K562 (cell line): Measurements from ENCODE around the gene CPED1. TPM values are rescaled to one million over a fixed set of nuclear protein-coding genes. Genes with fewer than 3 reads are reported as not detected.

Source experiments
- ATAC-seq: fragments of 200-7000 bp; cut with Tn5 transposase; 3 replicates; pipeline ENCODE4 v1.9.1; 2020; ENCODE audit warnings: moderate library complexity
- BruUV-seq: library from RNA; stranded (reverse); fragments of 400-500 nt; replicated peaks from 2 replicates; lab custom pipeline; 2021; lab: Mats Ljungman, UMichigan
- CTCF ChIA-PET: fragments of 300-600 bp; formaldehyde crosslinking; extraction: SDS; loops from one replicate; lab custom pipeline; 2021; ENCODE audit warnings: low intra/inter-chr PET ratio; lab: Yijun Ruan, JAX
- POLR2A ChIA-PET: fragments of 300-600, 350-650 bp; sonication (Branson Sonifier 250); formaldehyde crosslinking; extraction: SDS; loops from one replicate; lab custom pipeline; 2021; ENCODE audit warnings: antibody characterized with exemption, inconsistent platforms; lab: Yijun Ruan, JAX
- DNase-seq, 4 experiments: peaks; one replicate each; pipeline versions ENCODE4 v3.0.0 to v3.0.0-alpha.2; 2011 to 2018; ENCODE audit warnings: low spot score in 3 of 4, mixed read lengths in 3 of 4; ENCODE audit errors: extremely low read depth in 1 of 4
- FAIRE-seq: peaks from 2 replicates; lab custom pipeline; 2011; peaks lifted over from hg19 to GRCh38; lab: Jason Lieb, UNC
- H2AFZ ChIP-seq: 2 replicates; pipeline ENCODE4 v1.6.0; 2011; ENCODE audit warnings: low read depth, low read length, control low read depth, inconsistent platforms
- H3K27ac ChIP-seq: fragments of 200-600 bp; 3 replicates; pipeline ENCODE4 v1.8.0; 2011; ENCODE audit warnings: low read depth, mild to moderate bottlenecking, control low read depth, inconsistent platforms, low read length, moderate library complexity, mixed read lengths; ENCODE audit errors: extremely low read depth
- H3K27me3 ChIP-seq, 2 experiments: fragments of 300-600 bp in 1 of 2; 2 replicates in 1 of 2; 3 replicates in 1 of 2; pipeline versions ENCODE4 v1.6.0 to v1.8.0; 2011; ENCODE audit warnings: inconsistent platforms in 2 of 2, low read length in 2 of 2, mild to moderate bottlenecking in 1 of 2, mixed read lengths in 1 of 2, moderate library complexity in 1 of 2; ENCODE audit not compliant: control insufficient read depth in 2 of 2, insufficient read depth in 2 of 2
- H3K36me3 ChIP-seq: fragments of 300-600 bp; 3 replicates; pipeline ENCODE4 v1.8.0; 2011; ENCODE audit warnings: mild to moderate bottlenecking, low read length, inconsistent platforms; ENCODE audit not compliant: control insufficient read depth, insufficient read depth
- H3K4me1 ChIP-seq, 2 experiments: fragments of 200-600 bp in 1 of 2; replicated peaks in 1 of 2; 2 replicates in 1 of 2; 3 replicates in 1 of 2; pipeline versions ENCODE4 v1.5.1 to v1.8.0; 2011; ENCODE audit warnings: inconsistent platforms in 2 of 2, low read length in 2 of 2, mild to moderate bottlenecking in 1 of 2, mixed read lengths in 1 of 2, moderate library complexity in 1 of 2; ENCODE audit not compliant: control insufficient read depth in 2 of 2, insufficient read depth in 2 of 2
- H3K4me2 ChIP-seq: 2 replicates; pipeline ENCODE4 v1.6.1; 2011; ENCODE audit warnings: low read length, control low read depth, inconsistent platforms, mixed read lengths; ENCODE audit not compliant: insufficient read depth
- H3K4me3 ChIP-seq: fragments of 200-600 bp; sonication (generic), shearing (Covaris generic); 2 replicates; pipeline ENCODE4 v1.5.1; 2016; ENCODE audit warnings: control low read depth, inconsistent platforms
- H3K79me2 ChIP-seq: fragments of 200-600 bp; 3 replicates; pipeline ENCODE4 v1.8.0; 2011; ENCODE audit warnings: low read length, inconsistent platforms; ENCODE audit not compliant: control insufficient read depth, insufficient read depth
- H3K9ac ChIP-seq, 2 experiments: 2 replicates each; pipeline versions ENCODE4 v1.6.0 to v1.6.1; 2011; ENCODE audit warnings: low read depth in 2 of 2, low read length in 2 of 2, control low read depth in 1 of 2, inconsistent platforms in 1 of 2, mild to moderate bottlenecking in 1 of 2, mixed read lengths in 1 of 2; ENCODE audit not compliant: insufficient read depth in 1 of 2
- H3K9me1 ChIP-seq: one replicate; pipeline ENCODE4 v1.6.0; 2011; ENCODE audit warnings: inconsistent platforms, mild to moderate bottlenecking, low read length, moderate library complexity; ENCODE audit not compliant: control insufficient read depth, insufficient read depth
- H3K9me3 ChIP-seq: replicated peaks from 2 replicates; pipeline ENCODE4 v1.5.1; 2011; ENCODE audit warnings: low read depth, low read length, inconsistent platforms; ENCODE audit not compliant: control insufficient read depth, insufficient read depth
- H4K20me1 ChIP-seq: replicated peaks from 2 replicates; pipeline ENCODE4 v1.6.1; 2011; ENCODE audit warnings: low read length, inconsistent platforms, mixed read lengths; ENCODE audit not compliant: control insufficient read depth, insufficient read depth
- C11orf30 ChIP-seq: fragments of 450-650 bp; IDR thresholded peaks from 2 replicates; pipeline ENCODE4 v1.6.1; 2016; ENCODE audit warnings: low read depth, mild to moderate bottlenecking
- JUNB ChIP-seq: fragments of 450-650 bp; formaldehyde crosslinking; conservative IDR thresholded peaks from 2 replicates; pipeline ENCODE4 v1.4.0; 2020; ENCODE audit warnings: mild to moderate bottlenecking
- MAFF ChIP-seq: IDR thresholded peaks from 2 replicates; pipeline ENCODE4 v1.6.1; 2012; ENCODE audit warnings: low read length, improper control_type of control experiment
- MAFG ChIP-seq: fragments of 450-650 bp; conservative IDR thresholded peaks from 2 replicates; pipeline ENCODE4 v1.6.1; 2016; ENCODE audit warnings: missing genetic modification characterization, missing compliant biosample characterization
- MAFK ChIP-seq: IDR thresholded peaks from 2 replicates; pipeline ENCODE4 v1.6.1; 2011; ENCODE audit warnings: low read length, improper control_type of control experiment
- RBM22 ChIP-seq: fragments of 200-400 bp; formaldehyde crosslinking; IDR thresholded peaks from 2 replicates; pipeline ENCODE4 v1.6.1; 2018; ENCODE audit warnings: low read length, low read depth; ENCODE audit not compliant: poor library complexity, severe bottlenecking
- TCF3 ChIP-seq: sonication (generic); formaldehyde crosslinking; IDR thresholded peaks from 2 replicates; pipeline ENCODE4 v1.4.0; 2020; ENCODE audit warnings: mild to moderate bottlenecking, missing genetic modification reagents
- YY1 ChIP-seq, 3 experiments: IDR thresholded peaks; 2 replicates each; pipeline ENCODE4 v1.6.1; 2011; ENCODE audit warnings: low read length in 2 of 3, mild to moderate bottlenecking in 2 of 3, moderate library complexity in 2 of 3, borderline replicate concordance in 1 of 3, control low read depth in 1 of 3, low read depth in 1 of 3; ENCODE audit not compliant: insufficient read depth in 3 of 3, insufficient replicate concordance in 2 of 3, control insufficient read depth in 1 of 3, insufficient read length in 1 of 3; ENCODE audit errors: extremely low read depth in 1 of 3
- ZNF316 ChIP-seq: fragments of 450-650 bp; IDR thresholded peaks from 2 replicates; pipeline ENCODE4 v1.6.1; 2016
- ZNF586 ChIP-seq: fragments of 450-650 bp; formaldehyde crosslinking; conservative IDR thresholded peaks from 2 replicates; pipeline ENCODE4 v1.4.0; 2020; ENCODE audit warnings: mild to moderate bottlenecking, moderate library complexity
- WGBS: fragments of 100-300 bp; shearing (Covaris generic); methylation state at CpG from one replicate; pipeline ENCODE4 v1.1.6; 2016; ENCODE audit warnings: low coverage, mixed read lengths; ENCODE audit not compliant: insufficient coverage; ENCODE audit errors: missing lambda C conversion rate; 5-methylcytosine and 5-hydroxymethylcytosine counted together
- in situ Hi-C: fragments of 300-500 bp; cut with MboI; formaldehyde crosslinking; loops from 4 replicates; pipeline ENCODE4 v1.15.0; 2018; ENCODE audit warnings: inconsistent platforms, mixed read lengths
- intact Hi-C: fragments of 100-400 bp; cut with micrococcal nuclease; formaldehyde crosslinking; loops from 2 replicates; pipeline ENCODE4 v1.14.2; 2022
- polyA plus RNA-seq, 8 experiments: library from polyadenylated mRNA; depleted of rRNA in 4 of 8; stranded (reverse) in 5 of 8; unstranded in 3 of 8; fragments of >200 nt; fragmentation: Nextera tagmentation in 2 of 8; fragmentation: Illumina TruSeq in 1 of 8; extraction: Ambion mirVana in 2 of 8; extraction: Trizol in 1 of 8; gene quantifications; 2 replicates each; pipeline versions ENCODE4 v1.2.1 to v1.2.3, GENCODE V29; 2011 to 2014; ENCODE audit warnings: inconsistent platforms in 1 of 8, missing spikeins in 1 of 8
- total RNA-seq, 7 experiments: library from RNA; depleted of rRNA in 6 of 7; stranded (reverse); fragments of >200 nt in 6 of 7; fragmentation: Illumina TruSeq in 2 of 7; extraction: Trizol in 2 of 7; gene quantifications; 2 replicates each; pipeline versions ENCODE4 v1.2.1 to v1.2.3, GENCODE V29; 2011 to 2021; ENCODE audit warnings: low replicate concordance in 1 of 7

CPED1 gene
- total and polyA plus RNA-seq, 9 of the 15 experiments (the other 6 are each of a cell fraction or from before 2014, with no cell fraction given), result 195 to 393 (median 290) TPM

GRCh38 chr7:121196286-121196685, 207.8 kb downstream of the CPED1 start:
- Histone ChIP-seq H3K36me3 (peaks cover 83% of the 10 kb centered on the region), H3K4me3 (no peak overlapping the region), H2AFZ (no peak overlapping the region), H3K4me1 (no peaks in the 10 kb centered on the region), H3K79me2 (peaks cover 74% of the 10 kb centered on the region), H3K4me2 (no peak overlapping the region), H3K9me3 (no peaks in the 10 kb centered on the region), H4K20me1 (no peaks in the 10 kb centered on the region), H3K9me1 (no peaks in the 10 kb centered on the region), H3K27ac (no peak overlapping the region), H3K27me3 (no peaks in the 10 kb centered on the region), H3K9ac (no peak overlapping the region)
- CTCF ChIA-PET, result no interaction called here
- intact Hi-C loops, result no loop called here
- FAIRE-seq (no peak), DNase-seq (no peak), ATAC-seq (peak; percentile 17; the same call in 1 of the 3 replicates)
- BruUV-seq, result no TSS peak
- POLR2A ChIA-PET, result interaction anchor here (0.6 to 3.4 kb wide), 6 partner anchors 10 to 1285 kb away, joined by 3 to 14 read pairs (median 3); no protein-coding TSS in a partner anchor
- TF ChIP-seq ZNF586 (CRISPR knock-in tag), result no peak
- TF ChIP-seq MAFK, result peak; percentile 43; the same call in 1 of the 2 replicates
- TF ChIP-seq TCF3 (CRISPR knock-in tag), result no peak
- peak; percentile 50; the same call in 1 of the 2 replicates for TF ChIP-seq MAFG (tag)
- peak; percentile 78 for TF ChIP-seq C11orf30
- TF ChIP-seq MAFF, result peak; percentile 48; the same call in 1 of the 2 replicates
- peak; percentile 74 for TF ChIP-seq ZNF316
- in situ Hi-C loops, result no loop called here

- in situ Hi-C loops, result no loop called here
- FAIRE-seq (no peak), ATAC-seq (no peak), DNase-seq (no peak)
- BruUV-seq, result TSS peak; percentile 2
- no peaks in the 10 kb centered on the region for H3K9me3 ChIP-seq
- peaks cover 83% of the 10 kb centered on the region for H3K36me3 ChIP-seq
- intact Hi-C loops, result no loop called here
- TF ChIP-seq RBM22 (peak; percentile 9), JUNB (CRISPR knock-in tag) (no peak), YY1 (IDR thresholded peaks at IDR 0.05; ENCODE audit: borderline replicate concordance in 1 of 3, control insufficient read depth in 1 of 3, extremely low read depth in 1 of 3, insufficient read depth in 3 of 3, insufficient read length in 1 of 3, insufficient replicate concordance in 2 of 3, low read depth in 1 of 3, low read length in 2 of 3) (no peak)
- H4K20me1 ChIP-seq, result no peaks in the 10 kb centered on the region
- H3K27ac ChIP-seq, result no peak overlapping the region
- no peaks in the 10 kb centered on the region for H3K27me3 ChIP-seq
- H3K4me2 ChIP-seq, result no peak overlapping the region
- H3K4me1 ChIP-seq, result no peaks in the 10 kb centered on the region
- H2AFZ ChIP-seq, result no peak overlapping the region
- POLR2A ChIA-PET, result interaction anchor here (1.2 to 3.4 kb wide), 3 partner anchors 11 to 12 kb away, joined by 3 to 14 read pairs (median 3); no protein-coding TSS in a partner anchor
- no peak overlapping the region for H3K9ac ChIP-seq
- H3K9me1 ChIP-seq, result no peaks in the 10 kb centered on the region
- H3K79me2 ChIP-seq, result peaks cover 70% of the 10 kb centered on the region
- WGBS, result 89% methylated on average over 3 of the region's 3 CpGs
- CTCF ChIA-PET, result no interaction called here
- no peak overlapping the region for H3K4me3 ChIP-seq
Measured at GRCh38 chr7:121197455-121197854, 208.9 kb downstream of the CPED1 start.
